Lung (tissue), 12 donors: ENCODE measurements around the gene SMIM14. TPM values are rescaled to one million over a fixed set of nuclear protein-coding genes. Genes with fewer than 3 reads are reported as not detected.
A peak's percentile ranks its signal among the peaks of the same experiment; 100 is the strongest.
"Not testable (repeated sequence)": the region's sequence is repeated elsewhere in the genome, so short reads cannot be mapped to it uniquely, and the experiment has no call there.

ENCODE experiments used
- ATAC-seq: fragments of 200-7000 bp; cut with Tn5 transposase; one replicate; pipeline ENCODE4 v1.9.1; 2020; ENCODE audit warnings: moderate number of reproducible peaks; ENCODE audit not compliant: insufficient read depth, low FRiP score
- DNase-seq, 3 donors: peaks; one replicate each; pipeline ENCODE4 v3.0.0-alpha.2; 2013 to 2017
- H3K27ac ChIP-seq, 2 donors: one replicate each; pipeline ENCODE4 v1.5.1; 2013; ENCODE audit warnings: mild to moderate bottlenecking in 2 of 2, moderate library complexity in 2 of 2, control low read depth in 1 of 2, inconsistent platforms in 1 of 2, low read depth in 1 of 2, low read length in 1 of 2
- H3K27me3 ChIP-seq, 3 donors: one replicate each; pipeline ENCODE4 v1.5.1; 2013; ENCODE audit warnings: low read length in 2 of 3; ENCODE audit not compliant: control insufficient read depth in 3 of 3, insufficient read depth in 3 of 3
- H3K36me3 ChIP-seq, 4 donors: one replicate each; pipeline ENCODE4 v1.5.1; 2013; ENCODE audit warnings: low read length in 4 of 4, mild to moderate bottlenecking in 1 of 4, moderate library complexity in 1 of 4; ENCODE audit not compliant: control insufficient read depth in 4 of 4, insufficient read depth in 4 of 4
- H3K4me1 ChIP-seq, 5 donors: one replicate each; pipeline ENCODE4 v1.5.1; 2013; ENCODE audit warnings: low read length in 5 of 5, mild to moderate bottlenecking in 2 of 5, moderate library complexity in 1 of 5; ENCODE audit not compliant: control insufficient read depth in 5 of 5, insufficient read depth in 5 of 5
- H3K4me3 ChIP-seq: one replicate; pipeline ENCODE4 v1.5.1; 2013; ENCODE audit warnings: mild to moderate bottlenecking, control low read depth, moderate library complexity
- H3K9ac ChIP-seq, 2 donors: one replicate each; pipeline ENCODE4 v1.5.1; 2013; ENCODE audit warnings: low read length in 2 of 2, control low read depth in 1 of 2; ENCODE audit not compliant: insufficient read depth in 1 of 2
- H3K9me3 ChIP-seq, 4 donors: one replicate each; pipeline ENCODE4 v1.5.1; 2013; ENCODE audit warnings: low read length in 3 of 4, mild to moderate bottlenecking in 1 of 4, moderate library complexity in 1 of 4; ENCODE audit not compliant: control insufficient read depth in 4 of 4, insufficient read depth in 3 of 4
- CTCF ChIP-seq: IDR thresholded peaks from 2 replicates; pipeline ENCODE4 v1.5.1; 2012; ENCODE audit warnings: mild to moderate bottlenecking; ENCODE audit errors: control extremely low read depth, extremely low read depth
- WGBS, 2 donors: extraction: QIAGEN DNeasy Blood & Tissue Kit; methylation state at CpG; one replicate each; pipeline ENCODE4 v1.1.7; 2013; 5-methylcytosine and 5-hydroxymethylcytosine counted together
- polyA plus RNA-seq, 2 donors: library from polyadenylated mRNA; stranded (reverse); fragments of 200-250 nt; gene quantifications; one replicate each; pipeline ENCODE4 v1.2.1, GENCODE V29; 2013
- total RNA-seq, 2 donors: library from RNA; depleted of rRNA in 1 of 2; stranded (reverse); fragments of >200 nt in 1 of 2; gene quantifications; one replicate each; pipeline ENCODE4 v1.2.1, GENCODE V29; 2014 to 2021
- donor health status: control.
- donor health status: control.
- donor health status: Bipolar disorder and iron deficiency.
- donor health status: healthy.
- donor health status: DM: yes; HTN: yes; CAD: no.

Gene SMIM14
- total and polyA plus RNA-seq, 4 donors: 23.4 to 52.1 (median 33.7) TPM

GRCh38 chr4:39682138-39682537 is 43.5 kb upstream of the SMIM14 start:
- no peak for TF ChIP-seq CTCF
- no peak for ATAC-seq

GRCh38 chr4:39681003-39681402 is 42.3 kb upstream of the SMIM14 start:
- not testable (repeated sequence) for ATAC-seq, DNase-seq, H3K4me1 ChIP-seq, H3K4me3 ChIP-seq, H3K36me3 ChIP-seq, H3K27ac ChIP-seq, H3K27me3 ChIP-seq, H3K9me3 ChIP-seq, H3K9ac ChIP-seq
- WGBS, 2 donors: 92 to 95% methylated on average over 2 of the region's 2 CpGs

More at GRCh38 chr4:39682138-39682537, 43.5 kb upstream of the SMIM14 start:
- no peaks in the 10 kb centered on the region for H3K4me1 ChIP-seq
- DNase-seq: no peak
- no peaks in the 10 kb centered on the region for H3K9me3 ChIP-seq
- WGBS, 2 donors: 66 to 75% methylated on average over 2 of the region's 2 CpGs
- H3K27ac ChIP-seq: no peak overlapping the region
- no peak overlapping the region for H3K4me3 ChIP-seq
- no peak overlapping the region for H3K9ac ChIP-seq
- H3K36me3 ChIP-seq: no peaks in the 10 kb centered on the region
- H3K27me3 ChIP-seq: no peaks in the 10 kb centered on the region

GRCh38 chr4:39675681-39676080 is 37.0 kb upstream of the SMIM14 start:
- H3K27me3 ChIP-seq, ATAC-seq: not testable (repeated sequence)
- 97 to 98% methylated on average over 10 of the region's 10 CpGs for WGBS, 2 donors

GRCh38 chr4:39670296-39670695 is 31.6 kb upstream of the SMIM14 start:
- ATAC-seq, H3K4me3 ChIP-seq, H3K9ac ChIP-seq, H3K36me3 ChIP-seq, H3K27ac ChIP-seq, DNase-seq, H3K27me3 ChIP-seq, H3K9me3 ChIP-seq: not testable (repeated sequence)
- peaks cover 0 to 35% (median 0%) of the 10 kb centered on the region in 5 donors for H3K4me1 ChIP-seq
- 67 to 86% methylated on average over 1 of the region's 1 CpG for WGBS, 2 donors

More at GRCh38 chr4:39675681-39676080, 37.0 kb upstream of the SMIM14 start:
- not testable (repeated sequence) for H3K36me3 ChIP-seq, H3K4me1 ChIP-seq, H3K27ac ChIP-seq, DNase-seq, H3K9me3 ChIP-seq, H3K9ac ChIP-seq, H3K4me3 ChIP-seq

- H3K27me3 ChIP-seq: no peaks in the 10 kb centered on the region
- no peak overlapping the region for H3K4me3 ChIP-seq
- peaks cover 0 to 41% (median 0%) of the 10 kb centered on the region in 5 donors for H3K4me1 ChIP-seq
- ATAC-seq (no peak), DNase-seq (peak; percentile 70 to 98 (median 95))
- H3K27ac ChIP-seq: no peak overlapping the region
- 59 to 70% methylated on average over 2 of the region's 2 CpGs for WGBS, 2 donors
- no peak for TF ChIP-seq CTCF
- H3K36me3 ChIP-seq: no peaks in the 10 kb centered on the region
- H3K9ac ChIP-seq: no peak overlapping the region
- H3K9me3 ChIP-seq: no peaks in the 10 kb centered on the region
These were observed 30.2 kb upstream of the SMIM14 start for GRCh38 chr4:39668887-39669286.
